Stimulated activated CD8-positive, alpha-beta memory T cell treated with anti-CD3 and anti-CD28 coated beads, Interleukin-2, amount 100 ng/mL, for 48 hours (primary cell): ENCODE data around the gene RECQL5.
"Not testable (repeated sequence)": the region's sequence is repeated elsewhere in the genome, so short reads cannot be mapped to it uniquely, and the experiment has no call there.

Experiments
- DNase-seq, 2 donors: peaks; one replicate each; pipeline ENCODE4 v3.0.0-alpha.2; 2020; ENCODE audit warnings: low read depth in 2 of 2

Gene RECQL5

GRCh38 chr17:75647921-75648320, 19.0 kb downstream of the RECQL5 start:
- DNase-seq, result no peak

DNA sequence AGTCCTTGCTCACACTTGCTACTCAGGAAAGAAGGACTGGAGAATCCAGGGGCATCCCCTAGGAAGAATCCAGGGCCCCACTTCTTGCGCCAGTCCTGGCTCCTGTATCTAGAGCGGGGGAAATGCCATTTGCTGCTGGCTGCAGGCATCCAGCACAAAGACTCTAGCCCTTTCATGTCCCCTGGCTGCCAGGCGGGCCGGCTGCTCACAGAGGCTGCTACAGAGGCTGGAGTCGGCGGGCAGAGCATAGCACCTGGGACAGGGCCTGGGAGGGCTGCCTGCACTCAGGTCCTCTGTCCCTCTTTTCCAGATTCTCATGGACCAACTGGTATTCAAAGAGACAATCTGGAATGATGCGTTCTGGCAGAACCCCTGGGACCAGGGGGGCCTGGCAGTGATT, 19.9 kb downstream of the RECQL5 start:
- no peak for DNase-seq

GRCh38 chr17:75646638-75646992, 20.3 kb downstream of the RECQL5 start:
- DNase-seq, result no peak

DNA sequence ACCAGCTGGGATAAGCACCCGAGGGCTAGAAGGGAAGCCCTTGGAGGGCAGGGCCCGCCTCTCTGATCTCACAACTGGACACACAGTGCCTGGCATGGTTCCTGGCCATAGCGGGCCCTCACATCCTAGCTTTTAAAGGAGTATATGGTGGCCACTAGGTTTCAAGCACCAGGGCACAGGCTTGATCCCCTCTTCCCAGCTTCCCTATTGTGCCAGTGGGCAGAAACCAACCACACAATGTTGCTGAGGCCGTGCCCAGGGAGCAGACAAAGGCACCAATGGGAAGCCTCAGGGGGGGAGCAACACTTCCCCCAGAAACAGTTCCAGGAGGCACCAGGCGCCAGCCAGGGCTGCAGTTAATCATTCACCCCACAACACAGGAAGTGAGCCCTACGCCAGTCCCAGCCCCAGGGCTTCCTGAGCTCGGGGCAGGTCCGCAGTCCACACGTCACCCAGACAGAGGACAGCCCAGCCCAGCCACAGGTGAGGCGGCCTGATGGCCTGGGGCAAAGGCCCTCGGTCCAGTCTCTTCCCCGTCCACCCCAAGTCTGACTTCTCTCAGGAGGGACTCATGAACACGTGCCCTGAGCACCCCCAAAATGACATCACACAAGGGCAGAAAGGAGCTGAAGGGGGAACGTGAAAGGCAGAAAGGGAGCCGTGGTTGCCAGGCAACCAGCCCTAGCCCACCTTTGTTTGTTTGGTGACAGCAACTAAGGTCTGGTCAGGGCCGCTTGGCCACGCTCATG, 20.9 kb downstream of the RECQL5 start:
- DNase-seq, result no peak

- DNase-seq, result no peak
Measured at GRCh38 chr17:75645501-75645888, 21.5 kb downstream of the RECQL5 start.

- DNase-seq, result no peak
Measured at GRCh38 chr17:75643643-75644017, 23.3 kb downstream of the RECQL5 start.

GRCh38 chr17:75642784-75643642, 23.9 kb downstream of the RECQL5 start:
- DNase-seq, result no peak

DNA sequence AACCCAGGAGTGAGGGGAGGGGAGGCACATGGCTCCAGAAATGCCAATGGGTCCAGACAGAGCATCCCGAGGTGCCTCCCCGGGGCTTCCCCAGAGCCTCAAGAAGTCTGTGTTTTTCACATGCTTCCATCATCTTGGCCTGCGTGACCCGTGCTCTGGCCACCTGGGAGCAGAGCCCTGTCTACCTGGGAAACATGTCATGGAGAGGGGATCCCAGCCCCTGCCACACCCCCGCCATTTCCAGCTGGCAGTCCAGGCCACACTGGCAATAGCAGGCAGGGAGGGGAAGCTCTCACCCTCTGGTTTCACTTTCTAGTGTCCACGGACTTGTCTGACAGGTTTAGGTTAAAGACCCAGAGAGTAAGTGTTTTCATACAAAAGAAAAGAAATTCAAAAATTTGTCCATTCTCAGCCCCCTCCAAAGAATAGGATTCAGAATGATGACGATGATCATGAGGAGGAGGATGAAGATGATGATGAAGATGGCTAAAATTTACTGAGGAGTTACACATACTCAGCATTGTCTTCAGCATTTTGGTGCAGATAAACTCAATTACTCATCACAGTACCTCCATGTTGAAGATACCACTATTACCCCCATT, 24.7 kb downstream of the RECQL5 start:
- DNase-seq, result no peak

DNA sequence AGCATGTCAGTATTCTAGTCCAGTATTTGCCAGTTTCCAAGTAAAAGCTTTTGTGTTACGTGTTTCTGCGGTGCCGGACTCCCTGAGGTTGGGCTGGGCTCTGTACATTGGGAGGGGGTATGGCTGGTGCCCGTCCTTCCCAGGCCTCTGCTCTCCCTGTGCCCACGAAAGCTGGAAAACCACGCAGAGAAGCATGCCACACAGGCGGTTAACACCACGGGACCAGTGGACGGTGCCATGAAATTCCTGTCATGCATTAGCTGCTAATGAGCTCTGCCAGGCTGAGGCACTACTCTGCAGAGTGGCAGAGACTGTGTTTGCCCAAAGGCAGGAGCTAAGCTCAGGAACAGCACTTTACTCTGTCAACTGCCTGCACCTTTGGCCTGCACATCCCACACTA, 25.6 kb downstream of the RECQL5 start:
- DNase-seq, result no peak

DNA sequence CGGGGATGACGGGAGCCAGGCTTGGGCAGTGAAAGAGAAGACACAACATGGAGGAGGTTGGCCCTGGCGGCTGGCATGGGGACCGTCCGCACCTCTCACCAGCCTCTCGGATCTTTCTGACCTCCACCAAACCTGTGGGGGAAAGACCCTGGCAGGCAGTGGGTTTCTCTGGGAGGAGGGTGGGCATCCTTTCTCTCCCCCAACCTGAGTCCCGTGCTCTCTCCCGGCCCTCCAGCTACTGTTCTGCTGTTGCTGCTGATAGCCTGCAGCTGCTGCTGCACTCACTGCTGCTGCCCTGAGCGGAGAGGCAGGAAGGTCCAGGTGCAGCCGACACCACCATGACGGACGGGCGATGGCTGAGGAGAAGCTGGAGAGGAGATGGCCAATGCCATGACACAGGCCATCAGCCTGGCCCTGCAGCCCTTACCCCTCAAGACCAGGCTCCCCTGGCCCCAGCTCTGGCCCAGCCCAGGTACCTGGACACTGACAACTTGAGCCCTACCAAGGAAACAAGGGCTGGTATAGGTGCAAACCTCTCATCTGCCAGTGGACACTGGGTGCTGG, 26.3 kb downstream of the RECQL5 start:
- DNase-seq, result no peak

- no peak for DNase-seq
Measured at GRCh38 chr17:75639771-75640555, 27.0 kb downstream of the RECQL5 start.

DNA sequence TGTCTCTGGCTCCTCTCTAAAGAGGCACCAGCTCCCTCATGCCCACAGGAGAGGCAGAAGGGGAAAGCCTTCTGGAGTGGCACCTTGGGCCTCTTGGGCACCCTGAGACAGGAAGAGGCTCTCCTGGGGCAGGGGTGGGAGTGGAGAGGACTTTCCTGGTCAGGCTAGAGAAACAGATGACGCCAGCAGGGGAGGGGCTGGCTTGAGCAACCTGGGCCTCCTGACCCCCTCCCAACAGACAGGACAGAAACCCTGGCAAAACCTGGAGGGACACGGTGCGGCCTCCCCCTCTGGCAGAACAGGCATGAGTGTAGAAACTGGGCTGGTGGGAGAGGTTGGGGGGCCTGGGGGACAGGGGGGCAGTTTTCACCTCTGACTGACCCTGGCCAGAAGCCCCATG, 27.6 kb downstream of the RECQL5 start:
- no peak for DNase-seq

DNA sequence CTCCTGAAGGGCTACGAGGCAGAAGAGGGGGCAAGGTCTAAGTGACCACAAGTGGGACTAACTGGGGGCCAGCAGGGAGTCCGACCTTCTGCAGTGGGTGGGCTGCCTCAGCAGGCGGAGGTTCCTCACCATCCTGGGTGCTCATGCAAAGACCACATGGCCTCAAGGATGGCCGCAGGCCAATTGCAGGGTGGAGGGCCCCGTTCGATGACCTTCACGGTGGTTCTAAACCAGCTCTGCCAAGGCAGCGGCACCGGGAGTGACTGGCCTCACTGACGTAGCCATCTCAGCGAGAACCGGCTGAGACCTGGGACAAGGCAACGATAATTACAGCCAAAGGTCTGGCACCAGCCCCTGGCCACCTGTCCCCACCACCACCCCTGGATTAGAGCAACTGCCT, 28.1 kb downstream of the RECQL5 start:
- DNase-seq, result no peak

DNA sequence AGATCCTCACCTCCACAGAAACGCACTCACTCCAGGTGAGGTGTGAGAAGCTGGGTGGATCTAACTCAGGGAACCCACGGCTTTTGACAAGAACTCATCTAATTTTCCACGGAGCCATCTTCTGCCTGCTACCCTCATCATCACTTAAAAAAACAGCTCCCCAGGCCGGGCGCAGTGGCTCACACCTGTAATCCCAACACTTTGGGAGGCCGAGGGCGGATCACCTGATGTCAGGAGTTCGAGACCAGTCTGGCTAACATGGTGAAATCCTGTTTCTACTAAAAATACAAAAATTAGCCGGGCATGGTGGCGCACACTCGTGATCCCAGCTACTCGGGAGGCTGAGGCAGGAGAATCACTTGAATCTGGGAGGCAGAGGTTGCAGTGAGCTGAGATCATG, 28.9 kb downstream of the RECQL5 start:
- not testable (repeated sequence) for DNase-seq

DNA sequence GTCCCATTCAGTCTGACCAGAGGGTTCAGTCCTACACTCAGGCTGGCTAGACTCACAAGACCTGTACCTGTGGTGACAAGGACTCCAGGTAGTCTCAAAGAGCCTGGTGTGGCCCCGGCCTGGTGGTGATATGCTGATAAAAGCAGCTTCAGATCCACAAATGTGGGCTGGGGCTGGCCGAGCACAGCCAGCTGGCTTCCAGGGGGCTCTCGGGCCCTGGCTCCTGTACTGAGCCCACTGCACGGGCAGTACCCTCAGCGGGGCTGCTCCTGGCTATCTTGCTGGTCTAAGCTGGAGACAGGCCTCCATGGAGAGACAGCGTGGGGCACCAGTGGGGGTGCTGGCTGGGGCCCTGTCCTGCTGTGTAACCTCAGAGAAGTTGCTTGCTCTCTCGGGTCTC, 29.4 kb downstream of the RECQL5 start:
- no peak for DNase-seq

- DNase-seq, result no peak
Measured at GRCh38 chr17:75637143-75637538, 29.8 kb downstream of the RECQL5 start.

GRCh38 chr17:75636381-75637142, 30.4 kb downstream of the RECQL5 start:
- DNase-seq, result no peak

GRCh38 chr17:75635610-75636202, 31.2 kb downstream of the RECQL5 start:
- DNase-seq, result no peak

GRCh38 chr17:75634754-75635609, 32.0 kb downstream of the RECQL5 start:
- no peak for DNase-seq

DNA sequence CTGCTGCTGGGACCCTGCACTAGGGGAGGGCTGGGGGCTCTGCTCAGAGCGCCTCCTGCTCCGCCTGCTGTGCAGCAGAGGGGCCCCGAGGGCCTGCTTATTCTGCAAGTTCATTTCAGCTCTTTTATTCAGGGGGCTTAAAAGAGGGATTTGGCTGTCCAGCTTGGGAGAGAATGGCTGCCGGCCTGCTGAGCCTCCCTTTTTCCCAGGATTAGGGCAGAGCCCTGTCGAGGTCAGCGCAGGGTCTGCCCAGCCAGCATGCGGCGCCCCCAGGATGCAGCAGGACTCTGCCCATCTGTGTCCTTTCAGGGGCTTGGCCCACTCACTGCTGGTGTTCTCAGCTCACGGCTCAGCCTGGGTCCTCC, 32.6 kb downstream of the RECQL5 start:
- DNase-seq, result no peak
